AG10803 (cell line): ENCODE results near the gene LRCH1.
A peak's percentile ranks its signal among the peaks of the same experiment; 100 is the strongest.

Source experiments
- DNase-seq: peaks from one replicate; pipeline ENCODE4 v3.0.0; 2010; ENCODE audit warnings: low read depth
- H3K4me3 ChIP-seq: 2 replicates; pipeline ENCODE4 v1.5.1; 2011; ENCODE audit warnings: mild to moderate bottlenecking, low read length, control low read depth
- TF ChIP-seq, protein P1 (sequence below): conservative IDR thresholded peaks from 2 replicates; pipeline ENCODE4 v1.5.1; 2011; ENCODE audit warnings: mild to moderate bottlenecking, low read length, control low read depth, inconsistent platforms

The LRCH1 gene

DNA sequence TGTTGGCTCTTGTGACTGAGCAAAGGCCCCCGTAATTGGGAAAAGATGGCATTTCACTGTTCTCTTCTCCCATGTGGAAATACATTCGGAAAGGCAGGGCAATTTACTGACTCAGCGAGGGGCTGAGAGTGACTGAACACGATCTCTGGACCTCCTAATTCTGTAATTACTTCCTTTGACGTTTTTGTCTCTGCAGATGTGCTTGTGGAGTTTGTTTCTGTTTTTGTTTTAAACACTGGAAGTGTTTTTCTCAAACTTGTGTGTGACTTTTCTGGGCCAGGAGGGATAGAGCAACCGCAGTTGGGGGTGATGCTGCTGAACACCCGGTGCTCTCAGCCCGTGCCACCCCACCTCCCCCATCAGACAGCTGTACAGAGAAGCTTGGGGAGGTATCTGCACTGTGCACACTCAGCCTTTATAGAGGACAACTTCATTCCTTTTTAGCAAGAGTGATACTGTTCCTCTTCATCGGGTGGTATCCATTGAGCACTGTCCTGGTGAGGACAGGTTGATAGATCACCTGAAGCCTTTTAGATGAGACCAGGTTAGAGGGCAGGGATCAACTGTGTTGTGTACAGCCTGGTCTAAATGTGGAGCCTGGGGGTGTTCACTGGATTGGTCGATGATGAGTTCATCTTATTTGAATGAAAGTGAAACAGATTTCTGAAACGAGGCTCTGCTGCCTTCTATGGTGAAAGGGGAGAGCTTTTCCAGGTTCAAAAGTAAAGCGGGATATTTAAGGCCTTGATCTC, 126.6 kb downstream of the LRCH1 start:
- H3K4me3 ChIP-seq = peak overlapping the region; percentile 69
- peak; percentile 70 for DNase-seq
- TF ChIP-seq, protein P1, sequence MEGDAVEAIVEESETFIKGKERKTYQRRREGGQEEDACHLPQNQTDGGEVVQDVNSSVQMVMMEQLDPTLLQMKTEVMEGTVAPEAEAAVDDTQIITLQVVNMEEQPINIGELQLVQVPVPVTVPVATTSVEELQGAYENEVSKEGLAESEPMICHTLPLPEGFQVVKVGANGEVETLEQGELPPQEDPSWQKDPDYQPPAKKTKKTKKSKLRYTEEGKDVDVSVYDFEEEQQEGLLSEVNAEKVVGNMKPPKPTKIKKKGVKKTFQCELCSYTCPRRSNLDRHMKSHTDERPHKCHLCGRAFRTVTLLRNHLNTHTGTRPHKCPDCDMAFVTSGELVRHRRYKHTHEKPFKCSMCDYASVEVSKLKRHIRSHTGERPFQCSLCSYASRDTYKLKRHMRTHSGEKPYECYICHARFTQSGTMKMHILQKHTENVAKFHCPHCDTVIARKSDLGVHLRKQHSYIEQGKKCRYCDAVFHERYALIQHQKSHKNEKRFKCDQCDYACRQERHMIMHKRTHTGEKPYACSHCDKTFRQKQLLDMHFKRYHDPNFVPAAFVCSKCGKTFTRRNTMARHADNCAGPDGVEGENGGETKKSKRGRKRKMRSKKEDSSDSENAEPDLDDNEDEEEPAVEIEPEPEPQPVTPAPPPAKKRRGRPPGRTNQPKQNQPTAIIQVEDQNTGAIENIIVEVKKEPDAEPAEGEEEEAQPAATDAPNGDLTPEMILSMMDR = peak; percentile 41

DNA sequence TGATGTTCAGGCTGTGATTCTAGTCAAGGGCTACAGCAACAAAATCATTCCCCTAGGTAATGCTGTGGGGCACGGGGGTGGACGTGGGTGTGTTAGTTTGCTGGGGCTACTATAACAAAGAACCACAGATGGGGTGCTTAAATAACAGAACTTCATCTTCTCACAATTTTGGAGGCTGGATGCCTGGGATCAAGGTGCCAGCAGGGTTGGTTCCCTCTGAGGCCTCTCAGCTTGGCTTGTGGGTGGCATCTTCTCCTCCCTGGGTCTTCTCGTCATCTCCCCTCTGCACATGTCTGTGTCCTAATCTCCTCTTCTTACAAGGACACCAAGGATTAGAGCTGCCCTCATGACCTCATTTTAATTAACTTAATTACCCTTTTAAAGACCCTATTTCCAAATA, 129.0 kb downstream of the LRCH1 start:
- TF ChIP-seq, protein P1 = no peak
- H3K4me3 ChIP-seq = no peak overlapping the region
- DNase-seq = no peak

DNA sequence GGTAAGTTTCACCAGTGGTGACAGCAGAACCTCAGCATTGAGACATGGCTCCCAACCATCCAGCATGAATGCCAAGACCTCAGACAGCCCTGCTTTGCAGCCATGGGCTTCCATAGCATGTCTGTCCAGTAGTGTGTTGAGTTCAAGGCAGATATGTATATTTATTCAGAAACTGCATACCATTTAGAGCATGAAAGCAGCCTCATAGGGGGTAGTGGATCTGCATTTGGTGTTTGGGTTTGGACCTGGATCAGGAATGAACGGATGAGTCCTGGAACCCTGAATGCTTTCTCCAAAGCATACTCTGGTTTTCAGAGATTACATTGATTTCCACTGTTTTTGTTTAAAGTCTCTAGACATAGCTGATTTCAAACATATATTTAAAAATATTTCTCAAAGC, 129.7 kb downstream of the LRCH1 start:
- DNase-seq = no peak
- H3K4me3 ChIP-seq = no peak overlapping the region

DNA sequence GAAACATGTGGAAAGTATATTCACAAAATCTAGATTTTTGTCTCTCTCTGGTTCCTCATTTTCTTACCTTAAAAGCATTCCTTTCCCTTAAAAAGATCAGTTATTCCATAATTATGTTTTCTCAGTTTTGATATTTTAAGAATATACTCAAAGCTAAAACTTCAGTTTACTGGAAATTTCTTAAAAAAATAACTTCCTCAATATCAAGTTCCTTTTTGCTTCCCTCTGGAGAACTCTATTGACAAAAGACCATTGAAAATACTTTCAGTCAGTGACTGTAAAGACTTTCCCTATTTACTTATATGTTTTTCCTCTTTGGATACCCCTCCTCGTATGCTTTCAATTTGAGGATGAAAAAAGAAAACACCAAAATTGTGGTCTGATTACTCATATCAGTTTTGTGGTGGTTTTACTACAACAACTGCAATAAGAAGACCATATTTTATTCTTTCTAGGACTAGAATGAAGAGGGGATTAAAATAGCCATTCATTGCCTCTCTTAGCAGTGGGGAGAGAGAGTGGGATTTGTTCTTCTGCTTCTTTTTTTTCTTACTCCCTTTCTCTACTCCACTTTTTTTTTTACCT, 130.8 kb downstream of the LRCH1 start:
- TF ChIP-seq, protein P1 = no peak
- H3K4me3 ChIP-seq = no peak overlapping the region
- no peak for DNase-seq

More for the DNA sequence above, 129.7 kb downstream of the LRCH1 start:
- TF ChIP-seq, protein P1 = no peak

DNA sequence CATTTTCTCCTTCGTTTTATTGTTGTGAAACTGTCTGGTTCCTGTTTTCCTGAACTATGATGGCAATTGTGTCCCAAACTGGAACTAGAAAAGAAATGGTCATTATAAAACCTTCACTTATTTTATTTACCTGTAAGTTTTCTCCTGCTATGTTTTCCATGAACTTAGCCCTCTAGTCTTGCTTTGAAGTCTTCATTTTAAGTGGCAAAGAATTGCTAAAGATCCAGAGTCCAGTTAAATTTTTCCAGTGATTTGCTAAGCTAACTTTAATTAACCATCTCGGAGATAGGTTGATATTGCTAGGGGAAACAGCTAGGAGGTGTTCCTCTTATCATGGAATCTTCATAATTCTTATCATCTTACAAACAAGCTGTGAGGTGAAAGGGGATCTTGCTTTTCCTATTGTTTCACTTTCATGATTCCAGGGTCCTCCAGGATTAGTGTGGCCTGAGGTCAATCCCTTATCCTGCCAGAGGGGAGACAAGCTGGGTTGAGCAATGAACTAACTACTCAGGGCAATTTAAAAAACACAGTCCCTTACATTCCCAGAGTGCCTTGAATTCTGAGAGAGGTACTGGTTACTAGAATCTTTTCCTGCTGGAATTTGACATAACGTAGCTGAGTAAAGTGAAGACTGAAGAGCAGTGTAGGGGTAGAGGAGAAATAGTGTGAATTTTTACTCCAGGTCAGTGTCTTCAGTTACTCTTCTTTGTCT, 131.5 kb downstream of the LRCH1 start:
- no peak overlapping the region for H3K4me3 ChIP-seq
- TF ChIP-seq, protein P1 = no peak
- no peak for DNase-seq

DNA sequence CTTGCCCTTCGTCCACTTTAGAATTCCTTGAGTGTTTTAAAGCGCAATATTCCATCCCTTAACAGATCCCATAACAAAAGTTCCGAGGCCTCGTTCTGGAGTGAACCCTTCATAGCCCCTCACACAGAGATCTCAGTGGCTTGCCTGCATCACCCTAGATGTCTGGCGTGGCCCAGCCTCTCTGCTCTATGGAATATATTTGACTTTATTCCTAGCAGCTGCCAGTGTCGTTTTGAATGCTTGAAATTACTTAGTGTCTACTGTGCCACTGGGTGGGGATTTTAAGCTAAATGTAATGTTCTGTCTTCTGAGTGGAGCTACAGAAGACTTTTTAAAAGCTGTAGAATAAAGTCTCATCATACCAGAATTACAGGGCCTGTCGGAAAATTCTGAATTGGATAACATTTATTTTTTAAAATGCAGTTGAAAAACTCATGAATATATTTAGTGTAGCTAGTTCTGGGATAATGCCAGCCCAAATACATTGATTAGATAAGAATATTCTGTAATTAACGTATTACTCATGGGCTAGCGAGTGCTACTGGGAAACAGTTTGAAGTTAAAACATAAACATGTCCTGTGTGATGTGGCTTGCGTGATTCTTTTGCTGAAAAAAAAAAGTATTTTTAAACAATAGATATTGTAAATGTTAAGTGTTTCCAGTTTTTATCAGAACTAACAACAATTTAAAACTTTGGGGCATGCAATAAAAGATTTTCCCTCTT, 132.2 kb downstream of the LRCH1 start:
- TF ChIP-seq, protein P1 = no peak
- no peak for DNase-seq
- H3K4me3 ChIP-seq = no peak overlapping the region
